Heart left ventricle (tissue), 16 donors: ENCODE measurements around the gene CPNE7. TPM values are rescaled to one million over a fixed set of nuclear protein-coding genes. Genes with fewer than 3 reads are reported as not detected.

Experiments used
- ATAC-seq, 4 donors: fragments of 200-7000 bp; cut with Tn5 transposase; one replicate each; pipeline ENCODE4 v1.9.1; 2020 to 2022; ENCODE audit warnings: moderate library complexity in 4 of 4, mild to moderate bottlenecking in 3 of 4, moderate number of reproducible peaks in 1 of 4
- DNase-seq, 5 donors: peaks; one replicate each; pipeline ENCODE4 v3.0.0-alpha.2; 2020
- H3K27ac ChIP-seq, 12 donors: fragments of 200-600 bp; sonication (generic) in 4 of 12; one replicate each; pipeline versions ENCODE4 v1.5.0 to v1.8.0; 2016 to 2022; ENCODE audit warnings: mild to moderate bottlenecking in 2 of 12
- H3K27me3 ChIP-seq, 9 donors: fragments of 200-600 bp; sonication (generic) in 2 of 9; one replicate each; pipeline versions ENCODE4 v1.5.1 to v1.8.0; 2016 to 2022; ENCODE audit warnings: mild to moderate bottlenecking in 3 of 9
- H3K36me3 ChIP-seq, 9 donors: fragments of 200-600 bp; sonication (generic) in 2 of 9; one replicate each; pipeline versions ENCODE4 v1.5.0 to v1.8.0; 2018 to 2022; ENCODE audit warnings: mild to moderate bottlenecking in 2 of 9
- H3K4me1 ChIP-seq, 12 donors: fragments of 200-600 bp; sonication (generic) in 4 of 12; one replicate each; pipeline versions ENCODE4 v1.5.0 to v1.8.0; 2016 to 2022; ENCODE audit warnings: mild to moderate bottlenecking in 3 of 12
- H3K4me3 ChIP-seq, 12 donors: fragments of 200-600 bp; sonication (generic) in 4 of 12; one replicate each; pipeline versions ENCODE4 v1.5.0 to v1.8.0; 2017 to 2022; ENCODE audit warnings: mild to moderate bottlenecking in 9 of 12, moderate library complexity in 4 of 12
- H3K9me3 ChIP-seq, 12 donors: fragments of 200-600 bp; sonication (generic) in 4 of 12; one replicate each; pipeline versions ENCODE4 v1.5.0 to v1.8.0; 2016 to 2022; ENCODE audit warnings: mild to moderate bottlenecking in 1 of 12
- POLR2A ChIP-seq, 2 donors: fragments of 450-650 bp; IDR thresholded peaks; one replicate each; pipeline ENCODE4 v1.6.1; 2017; ENCODE audit warnings: antibody characterized with exemption in 2 of 2, mild to moderate bottlenecking in 2 of 2, moderate library complexity in 2 of 2
- WGBS, 4 donors: extraction: QIAGEN DNeasy Blood & Tissue Kit in 2 of 4; methylation state at CpG; one replicate each; pipeline versions ENCODE4 v1.1.5 to v1.1.7; 2013 to 2018; 5-methylcytosine and 5-hydroxymethylcytosine counted together
- intact Hi-C, 10 donors: fragments of 100-400 bp; cut with DNase I; formaldehyde crosslinking; loops; one replicate each; pipeline versions ENCODE4 v1.11.1 to v1.14.2; 2022
- polyA plus RNA-seq, 2 donors: library from polyadenylated mRNA; stranded (reverse); fragments of 200-250 nt; gene quantifications; one replicate each; pipeline ENCODE4 v1.2.3, GENCODE V29; 2013
- total RNA-seq, 9 donors: library from RNA; depleted of rRNA in 2 of 9; stranded (reverse); fragments of >200 nt in 2 of 9; fragmentation: NEBNext Ultra II Directional in 3 of 9; extraction: Animal tissue kit (Norgen Biotek cat#: 25700) in 3 of 9; gene quantifications; one replicate each; pipeline versions ENCODE4 v1.1.0 to v1.2.4, GENCODE V29; 2016 to 2023
- TF ChIP-seq, protein P1 (sequence below), 12 donors: fragments of 200-600 bp; sonication (generic) in 4 of 12; IDR thresholded peaks; one replicate each; pipeline versions ENCODE4 v1.5.0 to v1.8.0; 2018 to 2022; ENCODE audit warnings: antibody characterized with exemption in 12 of 12, mild to moderate bottlenecking in 5 of 12
- donor health status: ischemic (EF 13 %, LVEDD 7.1; RV severe dilation, severe dysfunction).
- donor health status: healthy with polysubstance abuse.
- donor health status: DM: no; HTN: yes; CAD: no.
- donor health status: DM: no; HTN: no; CAD: no.
- donor health status: ischemic (EF 25% LVEDD 6.9; RV normal size, moderate dysfunction).
- donor health status: ischemic (EF 25% LVEDD 5.7; RV mildly dilated, moderate dysfunction).
- donor health status: healthy.
- donor health status: DM: yes; HTN: yes; CAD: no.
- donor health status: ischemic (EF 35%, LVEDD 5.7; RV mildly dilated, moderate dysfunction).
- donor health status: nonischemic (EF 11% LVEDD 7.7; RV severe dilation, severe dysfunction).
- donor health status: DM: yes; HTN: yes; CAD: no.
- donor health status: PGD.
- donor health status: ischemic (EF 29% LVEDD 5.4; RV normal size, mild dysfunction).
- donor health status: nonischemic (EF 23%, LVEDD 6.1; RV moderate dilation, normal function).

The CPNE7 gene
- total and polyA plus RNA-seq, 11 donors: 0.20 to 0.50 TPM; not detected in 9

DNA sequence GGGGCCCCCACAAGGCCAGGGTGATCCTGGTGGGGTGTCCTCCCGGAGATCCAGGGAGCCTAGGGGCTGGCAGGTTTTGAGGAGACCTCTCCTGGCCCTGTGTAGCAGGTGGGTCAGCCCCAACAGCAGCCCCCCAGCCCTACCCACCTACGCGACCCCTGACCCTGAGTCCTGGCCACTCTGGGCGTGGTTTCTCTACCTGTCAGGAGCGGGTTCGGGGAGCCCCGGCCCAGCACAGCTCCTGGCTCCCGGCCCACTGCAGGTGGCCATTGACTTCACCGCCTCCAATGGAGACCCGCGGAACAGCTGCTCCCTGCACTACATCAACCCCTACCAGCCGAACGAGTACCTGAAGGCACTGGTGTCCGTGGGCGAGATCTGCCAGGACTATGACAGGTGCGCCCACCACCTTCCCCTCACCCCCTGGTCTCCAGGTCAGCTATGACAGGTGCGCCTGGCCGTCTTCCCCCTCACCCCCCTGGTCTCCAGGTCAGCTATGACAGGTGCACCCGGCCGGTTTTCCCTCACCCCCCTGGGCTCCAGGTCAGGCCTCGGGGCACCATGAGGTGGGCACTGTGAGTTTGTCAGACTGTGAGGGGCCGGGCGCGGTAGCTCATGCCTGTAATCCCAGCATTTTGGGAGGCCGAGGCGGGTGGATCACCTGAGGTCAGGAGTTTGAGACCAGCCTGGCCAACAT, 13.0 kb downstream of the CPNE7 start:
- no peak for TF ChIP-seq POLR2A (IDR thresholded peaks at IDR 0.05)
- TF ChIP-seq, protein P1, sequence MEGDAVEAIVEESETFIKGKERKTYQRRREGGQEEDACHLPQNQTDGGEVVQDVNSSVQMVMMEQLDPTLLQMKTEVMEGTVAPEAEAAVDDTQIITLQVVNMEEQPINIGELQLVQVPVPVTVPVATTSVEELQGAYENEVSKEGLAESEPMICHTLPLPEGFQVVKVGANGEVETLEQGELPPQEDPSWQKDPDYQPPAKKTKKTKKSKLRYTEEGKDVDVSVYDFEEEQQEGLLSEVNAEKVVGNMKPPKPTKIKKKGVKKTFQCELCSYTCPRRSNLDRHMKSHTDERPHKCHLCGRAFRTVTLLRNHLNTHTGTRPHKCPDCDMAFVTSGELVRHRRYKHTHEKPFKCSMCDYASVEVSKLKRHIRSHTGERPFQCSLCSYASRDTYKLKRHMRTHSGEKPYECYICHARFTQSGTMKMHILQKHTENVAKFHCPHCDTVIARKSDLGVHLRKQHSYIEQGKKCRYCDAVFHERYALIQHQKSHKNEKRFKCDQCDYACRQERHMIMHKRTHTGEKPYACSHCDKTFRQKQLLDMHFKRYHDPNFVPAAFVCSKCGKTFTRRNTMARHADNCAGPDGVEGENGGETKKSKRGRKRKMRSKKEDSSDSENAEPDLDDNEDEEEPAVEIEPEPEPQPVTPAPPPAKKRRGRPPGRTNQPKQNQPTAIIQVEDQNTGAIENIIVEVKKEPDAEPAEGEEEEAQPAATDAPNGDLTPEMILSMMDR (IDR thresholded peaks at IDR 0.05): no peak
- DNase-seq (no peak), ATAC-seq (no peak)
- H3K27me3 ChIP-seq: no peaks in the 10 kb centered on the region
- intact Hi-C loops: no loop called here
- H3K9me3 ChIP-seq: no peaks in the 10 kb centered on the region
- 92 to 95% (median 94%) methylated on average over 23 to 26 of the region's 26 CpGs for WGBS, 4 donors
- H3K27ac ChIP-seq: no peak overlapping the region
- no peak overlapping the region for H3K4me3 ChIP-seq
- no peaks in the 10 kb centered on the region for H3K36me3 ChIP-seq
- no peaks in the 10 kb centered on the region for H3K4me1 ChIP-seq

DNA sequence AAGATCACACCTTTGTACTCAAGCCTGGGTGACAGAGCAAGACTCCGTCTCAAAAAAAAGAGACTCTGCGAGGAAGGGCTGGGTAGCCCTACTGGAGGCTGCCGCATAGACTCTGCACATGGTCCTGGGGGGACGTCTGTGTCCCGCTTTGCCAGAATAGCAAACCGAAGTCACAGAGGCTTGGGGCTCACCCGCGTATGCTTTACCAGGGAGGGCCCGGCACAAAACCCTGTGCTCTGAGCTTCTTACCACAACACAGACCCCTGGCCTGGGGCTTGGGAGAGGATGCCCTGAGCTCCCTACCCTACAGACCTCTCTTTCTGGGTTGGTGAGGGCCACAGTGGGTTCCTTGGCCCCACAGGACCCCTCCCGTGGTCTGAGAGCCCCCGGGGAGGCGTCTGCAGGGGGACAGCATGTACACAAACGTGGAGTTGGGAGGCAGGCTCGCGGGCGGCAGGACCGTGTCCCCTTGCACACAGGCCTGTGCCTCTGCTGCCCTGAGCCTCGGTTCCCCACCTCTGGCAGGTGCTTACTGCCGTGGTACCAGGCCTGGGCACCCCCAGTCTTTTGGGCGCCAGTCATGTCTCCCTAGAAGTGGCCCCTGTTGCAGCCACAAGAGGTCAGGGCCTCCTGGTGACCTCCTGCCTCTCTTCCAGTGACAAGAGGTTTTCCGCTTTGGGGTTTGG, 13.8 kb downstream of the CPNE7 start:
- Histone ChIP-seq H3K27ac (no peak overlapping the region), H3K9me3 (no peaks in the 10 kb centered on the region), H3K4me1 (no peaks in the 10 kb centered on the region), H3K36me3 (no peaks in the 10 kb centered on the region), H3K4me3 (no peak overlapping the region), H3K27me3 (no peaks in the 10 kb centered on the region)
- TF ChIP-seq POLR2A (IDR thresholded peaks at IDR 0.05): no peak
- TF ChIP-seq, protein P1 (IDR thresholded peaks at IDR 0.05): no peak
- intact Hi-C loops: no loop called here
- 91 to 93% (median 92%) methylated on average over 12 to 21 of the region's 21 CpGs for WGBS, 4 donors
- ATAC-seq (no peak), DNase-seq (no peak)

DNA sequence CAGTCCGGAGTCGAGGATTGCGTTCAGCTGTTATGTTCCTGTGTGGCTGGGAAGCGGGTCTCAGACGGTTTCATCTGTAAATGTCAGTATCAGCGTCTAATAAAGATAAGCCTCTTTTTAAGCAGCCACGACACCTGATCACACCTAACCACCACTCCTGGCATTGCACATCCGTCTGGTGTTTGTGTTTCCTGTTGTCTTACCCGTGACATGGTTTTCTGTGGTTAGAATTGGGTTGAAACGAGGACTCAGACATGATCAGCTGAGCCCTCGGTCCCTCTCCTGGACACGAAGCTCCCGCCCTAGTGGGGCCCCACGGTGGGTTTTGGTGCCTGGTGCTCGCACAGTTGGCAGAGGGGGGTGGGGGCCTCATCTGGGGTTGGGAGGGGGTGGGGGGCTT, 18.3 kb downstream of the CPNE7 start:
- Histone ChIP-seq H3K27me3 (no peaks in the 10 kb centered on the region), H3K4me1 (no peaks in the 10 kb centered on the region), H3K27ac (no peak overlapping the region), H3K9me3 (no peaks in the 10 kb centered on the region), H3K4me3 (no peak overlapping the region), H3K36me3 (no peaks in the 10 kb centered on the region)
- intact Hi-C loops: no loop called here
- ATAC-seq (no peak), DNase-seq (no peak)
- TF ChIP-seq POLR2A (IDR thresholded peaks at IDR 0.05): no peak
- TF ChIP-seq, protein P1 (IDR thresholded peaks at IDR 0.05): no peak
- 78 to 87% (median 83%) methylated on average over 15 of the region's 15 CpGs for WGBS, 4 donors

DNA sequence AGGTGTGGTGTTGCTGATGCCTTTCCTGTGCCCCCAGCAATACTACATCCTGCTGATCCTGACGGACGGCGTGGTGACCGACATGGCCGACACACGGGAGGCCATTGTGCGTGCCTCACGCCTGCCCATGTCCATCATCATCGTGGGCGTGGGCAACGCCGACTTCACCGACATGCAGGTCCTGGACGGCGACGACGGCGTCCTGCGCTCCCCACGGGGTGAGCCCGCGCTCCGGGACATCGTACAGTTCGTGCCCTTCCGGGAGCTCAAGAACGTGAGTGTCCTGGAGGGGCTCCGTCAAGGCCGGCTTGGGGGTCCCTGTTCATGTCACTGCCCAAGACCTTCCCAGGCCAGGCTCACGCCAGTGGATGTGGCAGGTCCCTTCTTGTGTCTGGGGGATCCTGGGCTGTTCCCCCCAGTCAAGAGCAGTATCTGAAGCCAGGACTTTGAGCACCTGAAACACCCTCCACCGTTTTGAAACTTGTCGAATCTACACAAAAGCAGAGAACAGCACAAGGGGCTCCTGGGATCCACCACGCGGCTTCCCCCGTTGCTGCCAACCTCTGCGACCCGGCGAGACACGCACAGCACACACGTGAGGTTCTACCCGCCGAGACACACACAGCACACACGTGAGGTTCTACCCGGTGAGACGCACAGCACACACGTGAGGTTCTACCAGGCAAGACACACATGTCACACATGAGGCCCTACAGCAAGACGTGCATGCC, 19.9 kb downstream of the CPNE7 start:
- intact Hi-C loops: no loop called here

More for the DNA sequence above, 19.9 kb downstream of the CPNE7 start:
- DNase-seq (no peak), ATAC-seq (no peak)
- Histone ChIP-seq H3K4me3 (no peak overlapping the region), H3K27me3 (no peaks in the 10 kb centered on the region), H3K36me3 (no peaks in the 10 kb centered on the region), H3K27ac (no peak overlapping the region), H3K4me1 (no peaks in the 10 kb centered on the region), H3K9me3 (no peaks in the 10 kb centered on the region)
- TF ChIP-seq POLR2A (IDR thresholded peaks at IDR 0.05): no peak
- TF ChIP-seq, protein P1 (IDR thresholded peaks at IDR 0.05): no peak
- WGBS, 4 donors: 92 to 95% (median 94%) methylated on average over 40 to 47 of the region's 47 CpGs
